ENCODE results near the gene SLC43A2.

Gene SLC43A2

GRCh38 chr17:1639549-1640180 is 11.0 kb upstream of the SLC43A2 start:
- no peak for TF ChIP-seq JUND (IDR thresholded peaks at IDR 0.05; ENCODE audit: low read depth)
- in situ Hi-C loops (cut with HindIII; ENCODE audit: low pct_unique_long_range_greater_than_20kb, low sequenced_read_pairs), result no loop called here
- DNase-seq (ENCODE audit: low read depth in 1 of 2, low spot score in 1 of 2), result peak; percentile 41 to 78

DNA sequence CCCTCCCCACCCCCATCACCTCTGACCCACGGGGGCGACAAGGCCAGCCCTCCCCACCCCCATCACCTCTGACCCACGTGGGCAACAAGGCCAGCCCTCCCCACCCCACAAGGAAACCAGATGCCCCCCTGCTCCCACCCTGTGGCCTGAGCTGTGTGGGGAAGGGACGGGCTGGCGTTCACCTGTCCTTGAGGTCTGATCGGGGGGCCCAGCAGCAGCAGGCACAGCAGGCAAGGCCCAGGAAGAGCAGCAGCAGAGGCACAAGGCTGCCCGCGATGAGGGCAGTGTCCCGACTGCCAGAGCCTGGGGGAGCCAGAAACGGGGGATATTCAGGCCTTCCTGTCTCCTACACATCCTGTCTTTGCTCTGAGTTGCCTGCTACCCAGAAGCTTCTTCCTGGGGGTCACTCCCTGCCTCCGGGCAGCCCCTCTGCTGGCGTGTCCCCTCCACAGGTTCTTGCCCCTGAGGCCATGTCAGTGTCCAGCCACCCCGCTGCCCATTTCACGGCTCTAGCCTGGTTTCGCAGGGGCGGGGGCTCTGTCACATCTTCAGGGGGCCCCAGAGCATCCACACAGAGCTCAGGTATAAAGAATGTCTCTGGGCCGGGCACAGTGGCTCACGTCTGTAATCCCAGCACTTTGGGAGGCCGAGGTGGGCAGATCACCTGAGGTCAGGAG is 10.1 kb upstream of the SLC43A2 start:
- no peak for DNase-seq (ENCODE audit: low read depth in 1 of 2, low spot score in 1 of 2)
- no peak for TF ChIP-seq JUND (IDR thresholded peaks at IDR 0.05; ENCODE audit: low read depth)
- in situ Hi-C loops (cut with HindIII; ENCODE audit: low pct_unique_long_range_greater_than_20kb, low sequenced_read_pairs), result no loop called here

GRCh38 chr17:1638171-1638590 is 9.5 kb upstream of the SLC43A2 start:
- in situ Hi-C loops (cut with HindIII; ENCODE audit: low pct_unique_long_range_greater_than_20kb, low sequenced_read_pairs), result no loop called here
- no peak for TF ChIP-seq JUND (IDR thresholded peaks at IDR 0.05; ENCODE audit: low read depth)
- no peak for DNase-seq (ENCODE audit: low read depth in 1 of 2, low spot score in 1 of 2)

GRCh38 chr17:1636732-1637285 is 8.2 kb upstream of the SLC43A2 start:
- no peak for DNase-seq (ENCODE audit: low read depth in 1 of 2, low spot score in 1 of 2)
- no peak for TF ChIP-seq JUND (IDR thresholded peaks at IDR 0.05; ENCODE audit: low read depth)
- in situ Hi-C loops (cut with HindIII; ENCODE audit: low pct_unique_long_range_greater_than_20kb, low sequenced_read_pairs), result no loop called here

DNA sequence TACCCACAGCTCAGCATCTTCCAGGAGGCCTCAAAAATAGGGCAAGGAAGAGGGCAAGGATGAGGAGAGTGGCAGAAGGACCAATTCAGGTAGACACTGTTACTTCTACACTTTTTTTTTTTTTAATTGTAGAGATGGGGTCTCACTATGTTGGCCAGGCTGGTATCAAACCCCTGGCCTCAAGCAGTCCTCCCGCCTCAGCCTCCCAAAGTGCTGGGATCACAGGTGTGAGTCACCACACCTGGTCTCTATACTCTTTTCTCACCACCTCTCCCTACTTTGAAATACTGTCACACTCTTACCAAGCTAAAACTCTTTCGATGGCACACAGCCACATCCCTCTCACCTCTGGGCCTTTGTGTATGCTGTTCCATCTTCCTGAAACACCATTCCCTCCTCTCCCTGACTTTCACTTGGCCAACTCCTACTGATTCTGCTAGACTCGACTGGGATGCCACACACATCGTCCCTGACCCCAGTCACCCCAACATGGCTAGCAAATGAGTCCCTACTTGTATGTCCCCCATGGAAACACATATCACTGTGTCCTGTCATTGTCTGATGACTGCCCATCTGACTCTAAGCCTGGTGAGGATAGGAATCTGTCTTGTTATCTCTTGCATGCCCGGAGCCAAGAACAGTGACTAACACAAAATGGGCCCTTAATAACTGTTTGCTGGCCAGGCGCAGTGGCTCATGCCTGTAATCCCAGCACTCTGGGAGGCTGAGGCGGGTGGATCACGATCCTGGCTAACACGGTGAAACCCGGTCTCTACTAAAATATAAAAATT is 7.2 kb upstream of the SLC43A2 start:
- TF ChIP-seq JUND (IDR thresholded peaks at IDR 0.05; ENCODE audit: low read depth), result no peak
- in situ Hi-C loops (cut with HindIII; ENCODE audit: low pct_unique_long_range_greater_than_20kb, low sequenced_read_pairs), result no loop called here
- DNase-seq (ENCODE audit: low read depth in 1 of 2, low spot score in 1 of 2), result no peak

DNA sequence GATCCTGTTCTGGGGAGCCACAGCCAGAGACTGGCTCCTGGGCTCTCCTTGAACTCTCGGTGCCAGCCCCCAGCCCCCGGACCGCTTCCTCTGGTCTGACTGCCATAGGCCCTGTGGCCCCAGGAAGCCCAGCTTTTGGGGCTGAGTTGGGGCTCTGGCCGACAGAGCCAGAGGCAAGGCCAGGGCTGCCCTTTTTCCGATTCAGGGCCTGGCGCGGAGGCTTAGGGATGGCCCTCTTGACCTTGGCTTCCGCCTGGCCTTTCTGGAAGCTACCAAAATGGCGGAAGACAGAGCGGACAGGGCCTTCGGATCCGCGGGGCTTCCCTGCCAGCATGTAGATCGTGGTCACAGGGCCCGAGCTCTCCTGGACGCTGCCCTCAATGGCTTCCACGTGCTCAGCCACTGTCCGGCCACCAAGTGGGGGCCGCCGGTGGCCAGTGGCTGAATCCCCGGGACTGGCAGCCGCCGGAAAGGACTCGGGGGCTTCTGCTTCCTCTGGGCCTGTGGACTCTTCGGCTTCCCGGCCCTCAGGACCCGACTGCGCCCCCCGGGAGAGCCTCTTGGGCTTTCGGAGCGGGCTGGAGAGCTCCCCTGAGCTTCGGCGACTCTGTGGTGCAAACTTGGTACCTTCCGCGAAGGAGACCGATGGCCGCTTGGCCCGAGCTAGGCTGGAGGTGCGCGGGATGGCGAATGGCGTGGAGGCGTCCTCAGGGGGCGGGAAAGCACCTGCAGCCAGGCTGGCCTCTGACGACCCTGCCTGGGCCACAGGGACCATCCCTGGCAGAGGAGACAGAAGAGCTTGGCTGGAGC is 6.4 kb upstream of the SLC43A2 start:
- no peak for DNase-seq (ENCODE audit: low read depth in 1 of 2, low spot score in 1 of 2)
- no peak for TF ChIP-seq JUND (IDR thresholded peaks at IDR 0.05; ENCODE audit: low read depth)
- in situ Hi-C loops (cut with HindIII; ENCODE audit: low pct_unique_long_range_greater_than_20kb, low sequenced_read_pairs), result no loop called here

GRCh38 chr17:1630662-1631061 is 2.0 kb upstream of the SLC43A2 start:
- TF ChIP-seq JUND (IDR thresholded peaks at IDR 0.05; ENCODE audit: low read depth), result no peak
- in situ Hi-C loops (cut with HindIII; ENCODE audit: low pct_unique_long_range_greater_than_20kb, low sequenced_read_pairs), result no loop called here
- no peak for DNase-seq (ENCODE audit: low read depth in 1 of 2, low spot score in 1 of 2)

DNA sequence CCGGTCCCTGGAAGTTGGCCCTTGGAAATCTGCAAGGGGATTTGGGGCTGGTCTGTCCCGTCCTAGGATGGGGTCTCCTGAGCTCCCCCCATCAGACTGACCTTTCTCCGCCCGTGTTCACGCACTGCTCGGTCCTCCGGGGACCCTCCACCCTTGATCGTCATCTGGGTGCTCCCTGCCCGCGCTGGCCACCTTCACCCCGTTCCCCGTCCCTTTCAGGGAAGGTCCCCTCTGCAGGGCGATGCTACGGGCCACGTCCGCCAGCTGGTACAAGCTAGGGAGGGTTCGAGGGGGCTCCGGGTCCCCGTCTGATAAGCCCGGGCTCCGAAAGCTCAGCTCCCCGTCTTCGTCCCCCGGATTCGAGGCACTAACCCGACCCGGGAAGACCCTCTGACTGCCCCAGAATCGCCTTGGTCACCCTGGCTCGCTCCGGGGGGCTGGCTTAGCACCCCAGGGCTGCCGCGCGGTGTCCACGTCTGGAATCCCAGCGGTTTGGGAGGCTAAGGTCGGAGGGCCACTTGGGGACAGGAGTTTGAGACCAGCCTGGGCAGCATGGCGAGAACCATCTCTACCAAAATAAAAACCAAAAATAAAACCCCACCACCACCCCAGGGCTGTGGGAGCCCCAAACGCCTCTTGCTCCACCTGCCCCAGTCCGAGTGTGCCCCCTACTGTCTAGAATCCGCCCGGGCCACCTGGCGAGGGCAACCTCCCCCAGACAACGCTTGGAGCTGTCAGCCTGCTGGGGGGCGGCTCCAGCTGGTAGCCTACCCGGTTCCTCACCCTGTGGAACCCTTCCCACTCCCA is 1.1 kb upstream of the SLC43A2 start:
- TF ChIP-seq JUND (IDR thresholded peaks at IDR 0.05; ENCODE audit: low read depth), result no peak
- DNase-seq (ENCODE audit: low read depth in 1 of 2, low spot score in 1 of 2), result peak in 1 of 2 experiments; percentile 66
- in situ Hi-C loops (cut with HindIII; ENCODE audit: low pct_unique_long_range_greater_than_20kb, low sequenced_read_pairs), result no loop called here

DNA sequence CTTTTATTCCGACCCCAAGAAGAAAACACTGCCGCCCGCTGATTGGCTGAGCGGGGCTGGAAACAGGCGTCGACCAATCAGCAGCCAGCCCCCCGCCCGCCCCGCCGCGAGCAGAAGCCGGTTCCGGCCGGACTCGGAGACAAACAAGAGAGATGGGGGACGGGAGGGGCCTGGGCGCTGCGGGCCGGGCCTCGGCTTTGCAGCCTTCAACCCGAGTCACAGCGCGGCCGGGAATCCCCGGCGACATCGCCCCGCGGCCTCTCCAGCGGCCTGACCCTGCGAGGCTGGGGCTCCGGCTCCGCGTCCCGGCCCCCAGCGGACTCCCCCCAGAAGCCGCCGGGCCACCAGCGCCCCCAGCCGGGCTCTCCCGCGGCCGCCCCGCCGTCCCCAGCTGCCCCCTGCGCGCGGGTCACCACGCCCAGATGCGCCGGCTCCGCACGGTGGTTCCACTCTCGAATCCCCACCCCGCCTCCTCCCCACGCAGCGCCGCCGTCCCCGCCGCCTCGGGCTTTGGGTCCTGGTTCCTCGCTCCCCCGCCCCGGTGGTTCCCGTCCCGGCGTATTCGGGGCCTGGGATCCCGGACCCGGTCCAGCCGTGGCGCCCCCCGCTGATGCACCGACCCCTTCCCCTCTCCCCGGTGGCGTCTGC is 346 bp upstream of the SLC43A2 start:
- peak; percentile 95 to 96 for DNase-seq (ENCODE audit: low read depth in 1 of 2, low spot score in 1 of 2)
- TF ChIP-seq JUND (IDR thresholded peaks at IDR 0.05; ENCODE audit: low read depth), result no peak
- in situ Hi-C loops (cut with HindIII; ENCODE audit: low pct_unique_long_range_greater_than_20kb, low sequenced_read_pairs), result no loop called here

- no peak for TF ChIP-seq JUND (IDR thresholded peaks at IDR 0.05; ENCODE audit: low read depth)
- in situ Hi-C loops (cut with HindIII; ENCODE audit: low pct_unique_long_range_greater_than_20kb, low sequenced_read_pairs), result no loop called here
- DNase-seq (ENCODE audit: low read depth in 1 of 2, low spot score in 1 of 2), result no peak
Measured at GRCh38 chr17:1627182-1627981, 1.3 kb downstream of the SLC43A2 start.

Data from T47D (cell line).